Smooth muscle cell (in vitro differentiated cells): ENCODE measurements around the gene ZDHHC21. TPM values are rescaled to one million over a fixed set of nuclear protein-coding genes. Genes with fewer than 3 reads are reported as not detected.

Source experiments
- DNase-seq: peaks from one replicate; lab custom pipeline; 2025; ENCODE audit not compliant: unreplicated experiment; lab: John Stamatoyannopoulos, UW
- H2AFZ ChIP-seq: fragments of 200-600 bp; sonication (generic); 2 replicates; pipeline ENCODE4 v1.6.0; 2016; ENCODE audit warnings: antibody characterized with exemption, low read depth, mild to moderate bottlenecking
- H3F3A ChIP-seq: fragments of 200-600 bp; sonication (generic); 2 replicates; pipeline ENCODE4 v1.6.0; 2017; ENCODE audit warnings: antibody characterized with exemption, low read depth
- H3K27ac ChIP-seq: fragments of 200-600 bp; sonication (generic); 2 replicates; pipeline ENCODE4 v1.5.1; 2016; ENCODE audit warnings: low read depth, mild to moderate bottlenecking
- H3K27me3 ChIP-seq: fragments of 200-600 bp; sonication (generic); 2 replicates; pipeline ENCODE4 v1.6.1; 2016; ENCODE audit warnings: low read depth, mild to moderate bottlenecking
- H3K36me3 ChIP-seq: fragments of 200-600 bp; sonication (generic); 2 replicates; pipeline ENCODE4 v1.5.1; 2016; ENCODE audit warnings: low read depth
- H3K4me1 ChIP-seq: fragments of 200-600 bp; sonication (generic); 2 replicates; pipeline ENCODE4 v1.5.1; 2016; ENCODE audit warnings: low read depth
- H3K4me2 ChIP-seq: fragments of 200-600 bp; sonication (generic); 2 replicates; pipeline ENCODE4 v1.6.0; 2016; ENCODE audit warnings: mild to moderate bottlenecking
- H3K4me3 ChIP-seq: fragments of 200-600 bp; sonication (generic); 2 replicates; pipeline ENCODE4 v1.5.1; 2016; ENCODE audit warnings: mild to moderate bottlenecking
- H3K79me2 ChIP-seq: fragments of 200-600 bp; sonication (generic); 2 replicates; pipeline ENCODE4 v1.6.0; 2016; ENCODE audit warnings: low read depth, mild to moderate bottlenecking
- H3K9ac ChIP-seq: fragments of 200-600 bp; sonication (generic); 2 replicates; pipeline ENCODE4 v1.6.0; 2016; ENCODE audit warnings: low read depth
- H3K9me3 ChIP-seq: fragments of 200-600 bp; sonication (generic); replicated peaks from 2 replicates; pipeline ENCODE4 v1.5.1; 2016; ENCODE audit warnings: low read depth
- H4K20me1 ChIP-seq: fragments of 200-600 bp; sonication (generic); 2 replicates; pipeline ENCODE4 v1.6.0; 2016; ENCODE audit warnings: low read depth
- CTCF ChIP-seq: fragments of 200-600 bp; sonication (generic); IDR thresholded peaks from 2 replicates; pipeline ENCODE4 v1.5.1; 2017; ENCODE audit warnings: borderline replicate concordance, mild to moderate bottlenecking, antibody characterized with exemption; ENCODE audit not compliant: insufficient read depth, poor library complexity, severe bottlenecking
- WGBS: methylation state at CpG from one replicate; pipeline ENCODE4 v1.1.7; 2016; ENCODE audit warnings: low lambda C conversion rate; 5-methylcytosine and 5-hydroxymethylcytosine counted together
- polyA plus RNA-seq: library from polyadenylated mRNA; unstranded; fragments of >200 nt; fragmentation: Nextera tagmentation; extraction: Ambion mirVana; gene quantifications from 2 replicates; pipeline ENCODE4 v1.2.1, GENCODE V29; 2016
- total RNA-seq: library from RNA; depleted of rRNA; stranded (reverse); fragments of >200 nt; gene quantifications from 2 replicates; pipeline ENCODE4 v1.2.3, GENCODE V29; 2014

Gene ZDHHC21
- total and polyA plus RNA-seq, 2 experiments from 2014 or later = 1.3 to 9.0 TPM

GRCh38 chr9:14731294-14731981 is 38.2 kb upstream of the ZDHHC21 start:
- no peaks in the 10 kb centered on the region for H3K4me1 ChIP-seq
- H3F3A ChIP-seq = no peaks in the 10 kb centered on the region
- no peaks in the 10 kb centered on the region for H3K27me3 ChIP-seq
- no peak overlapping the region for H3K9ac ChIP-seq
- no peak overlapping the region for H3K4me2 ChIP-seq
- H4K20me1 ChIP-seq = no peaks in the 10 kb centered on the region
- no peaks in the 10 kb centered on the region for H3K79me2 ChIP-seq
- TF ChIP-seq CTCF = no peak
- H2AFZ ChIP-seq = no peak overlapping the region
- no peaks in the 10 kb centered on the region for H3K9me3 ChIP-seq
- DNase-seq = no peak
- 94% methylated on average over 1 of the region's 1 CpG for WGBS
- no peak overlapping the region for H3K4me3 ChIP-seq
- H3K36me3 ChIP-seq = no peaks in the 10 kb centered on the region
- H3K27ac ChIP-seq = no peak overlapping the region

GRCh38 chr9:14730461-14730898 is 37.2 kb upstream of the ZDHHC21 start:
- WGBS = 98% methylated on average over 2 of the region's 2 CpGs
- TF ChIP-seq CTCF = no peak

GRCh38 chr9:14723301-14723700 is 30.1 kb upstream of the ZDHHC21 start:
- Histone ChIP-seq H3K36me3 (no peaks in the 10 kb centered on the region), H3K79me2 (no peaks in the 10 kb centered on the region), H2AFZ (no peak overlapping the region), H3F3A (no peaks in the 10 kb centered on the region), H3K4me3 (no peak overlapping the region), H3K27ac (no peak overlapping the region), H3K9me3 (no peaks in the 10 kb centered on the region), H3K4me2 (no peak overlapping the region), H3K9ac (no peak overlapping the region), H4K20me1 (no peaks in the 10 kb centered on the region), H3K4me1 (peaks cover 8% of the 10 kb centered on the region), H3K27me3 (no peaks in the 10 kb centered on the region)
- DNase-seq = no peak
- no peak for TF ChIP-seq CTCF
- 28% methylated on average over 4 of the region's 4 CpGs for WGBS

More at GRCh38 chr9:14730461-14730898, 37.2 kb upstream of the ZDHHC21 start:
- Histone ChIP-seq H3K27ac (no peak overlapping the region), H3K4me2 (no peak overlapping the region), H3K4me1 (no peaks in the 10 kb centered on the region), H3K79me2 (no peaks in the 10 kb centered on the region), H3K27me3 (no peaks in the 10 kb centered on the region), H3K4me3 (no peak overlapping the region), H3F3A (no peaks in the 10 kb centered on the region), H3K9ac (no peak overlapping the region), H3K9me3 (no peaks in the 10 kb centered on the region), H2AFZ (no peak overlapping the region), H3K36me3 (no peaks in the 10 kb centered on the region), H4K20me1 (no peaks in the 10 kb centered on the region)
- DNase-seq = no peak
